CD4-positive, alpha-beta T cell treated with Interferon alpha-2 for 1 hour (primary cell): Measurements from ENCODE around the gene RBP2.

Experiments
- DNase-seq, 2 donors: peaks; one replicate each; pipeline ENCODE4 v3.0.0-alpha.2; 2020 to 2022

Gene RBP2

GRCh38 chr3:139476348-139476747 lies at the start of gene RBP2:
TSS of gene RBP2 (minus strand) at chr3:139476516. CDS start at chr3:139476459, 57 bp downstream.
- no peak for DNase-seq

- no peak for DNase-seq
Measured at GRCh38 chr3:139524841-139525636, 48.7 kb upstream of the RBP2 start.

- DNase-seq = no peak
Measured at GRCh38 chr3:139523718-139524117, 47.4 kb upstream of the RBP2 start.

- no peak for DNase-seq
Measured at GRCh38 chr3:139523166-139523565, 46.9 kb upstream of the RBP2 start.

GRCh38 chr3:139522421-139522820 lies 46.1 kb upstream of the RBP2 start:
- no peak for DNase-seq

- DNase-seq = no peak
Measured at GRCh38 chr3:139521816-139522215, 45.5 kb upstream of the RBP2 start.

- no peak for DNase-seq
Measured at GRCh38 chr3:139521144-139521543, 44.8 kb upstream of the RBP2 start.

GRCh38 chr3:139519998-139520737 lies 43.9 kb upstream of the RBP2 start:
- DNase-seq = no peak

- DNase-seq = no peak
Measured at GRCh38 chr3:139518926-139519842, 42.9 kb upstream of the RBP2 start.

- no peak for DNase-seq
Measured at GRCh38 chr3:139518306-139518705, 42.0 kb upstream of the RBP2 start.

- no peak for DNase-seq
Measured at GRCh38 chr3:139517321-139518065, 41.2 kb upstream of the RBP2 start.

- DNase-seq = no peak
Measured at GRCh38 chr3:139514741-139515140, 38.4 kb upstream of the RBP2 start.

- no peak for DNase-seq
Measured at GRCh38 chr3:139509631-139510030, 33.3 kb upstream of the RBP2 start.

GRCh38 chr3:139506766-139507165 lies 30.4 kb upstream of the RBP2 start:
- no peak for DNase-seq

- DNase-seq = no peak
Measured at GRCh38 chr3:139505829-139506386, 29.6 kb upstream of the RBP2 start.

- no peak for DNase-seq
Measured at GRCh38 chr3:139499536-139499935, 23.2 kb upstream of the RBP2 start.

GRCh38 chr3:139493826-139494385 lies 17.6 kb upstream of the RBP2 start:
- DNase-seq = no peak

- no peak for DNase-seq
Measured at GRCh38 chr3:139491966-139492365, 15.7 kb upstream of the RBP2 start.

- no peak for DNase-seq
Measured at GRCh38 chr3:139491027-139491700, 14.8 kb upstream of the RBP2 start.

- no peak for DNase-seq
Measured at GRCh38 chr3:139482206-139482605, 5.9 kb upstream of the RBP2 start.

GRCh38 chr3:139481116-139481515 lies 4.8 kb upstream of the RBP2 start:
- DNase-seq = no peak
